ENCODE results near the gene FLNB. TPM values are rescaled to one million over a fixed set of nuclear protein-coding genes. Genes with fewer than 3 reads are reported as not detected.

The FLNB gene
- total RNA-seq, 1 donor from 2014 or later = 521 TPM

- Histone ChIP-seq H3K4me2 (ENCODE audit: low read length) (no peak overlapping the region), H3K79me2 (ENCODE audit: insufficient read depth, low read length) (no peaks in the 10 kb centered on the region), H3K9ac (ENCODE audit: low read length) (no peak overlapping the region), H3K4me1 (ENCODE audit: insufficient read depth, low read length) (peaks cover 13% of the 10 kb centered on the region), H3K4me3 (ENCODE audit: insufficient read depth, low read depth, low read length) (no peak overlapping the region), H3K27ac (ENCODE audit: low read depth, low read length) (no peak overlapping the region), H3K27me3 (ENCODE audit: insufficient read depth, low read length) (no peaks in the 10 kb centered on the region), H3K36me3 (ENCODE audit: insufficient read depth, low read length) (peaks cover 65% of the 10 kb centered on the region), H2AFZ (ENCODE audit: low read depth, low read length) (no peak overlapping the region), H4K20me1 (ENCODE audit: insufficient read depth, low read length) (peaks cover 18% of the 10 kb centered on the region), H3K9me3 (ENCODE audit: insufficient read depth, low read depth, low read length) (no peaks in the 10 kb centered on the region)
- peak overlapping the region; percentile 41 for H3K27ac Mint-ChIP-seq (ENCODE audit: unreplicated experiment)
- DNase-seq (ENCODE audit: low read depth) = no peak
- no peaks in the 10 kb centered on the region for H3K9me3 Mint-ChIP-seq (ENCODE audit: unreplicated experiment)
- H3K4me3 Mint-ChIP-seq (ENCODE audit: unreplicated experiment) = no peak overlapping the region
- no peak for FAIRE-seq
- peaks cover 43% of the 10 kb centered on the region for H3K36me3 Mint-ChIP-seq (ENCODE audit: low read depth, unreplicated experiment)
- H3K4me1 Mint-ChIP-seq (ENCODE audit: low read depth, unreplicated experiment) = peaks cover 8% of the 10 kb centered on the region
- TF ChIP-seq, protein P1, sequence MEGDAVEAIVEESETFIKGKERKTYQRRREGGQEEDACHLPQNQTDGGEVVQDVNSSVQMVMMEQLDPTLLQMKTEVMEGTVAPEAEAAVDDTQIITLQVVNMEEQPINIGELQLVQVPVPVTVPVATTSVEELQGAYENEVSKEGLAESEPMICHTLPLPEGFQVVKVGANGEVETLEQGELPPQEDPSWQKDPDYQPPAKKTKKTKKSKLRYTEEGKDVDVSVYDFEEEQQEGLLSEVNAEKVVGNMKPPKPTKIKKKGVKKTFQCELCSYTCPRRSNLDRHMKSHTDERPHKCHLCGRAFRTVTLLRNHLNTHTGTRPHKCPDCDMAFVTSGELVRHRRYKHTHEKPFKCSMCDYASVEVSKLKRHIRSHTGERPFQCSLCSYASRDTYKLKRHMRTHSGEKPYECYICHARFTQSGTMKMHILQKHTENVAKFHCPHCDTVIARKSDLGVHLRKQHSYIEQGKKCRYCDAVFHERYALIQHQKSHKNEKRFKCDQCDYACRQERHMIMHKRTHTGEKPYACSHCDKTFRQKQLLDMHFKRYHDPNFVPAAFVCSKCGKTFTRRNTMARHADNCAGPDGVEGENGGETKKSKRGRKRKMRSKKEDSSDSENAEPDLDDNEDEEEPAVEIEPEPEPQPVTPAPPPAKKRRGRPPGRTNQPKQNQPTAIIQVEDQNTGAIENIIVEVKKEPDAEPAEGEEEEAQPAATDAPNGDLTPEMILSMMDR (IDR thresholded peaks at IDR 0.05; ENCODE audit: insufficient read depth, low read depth, low read length) = no peak
- no peak for TF ChIP-seq EZH2 (IDR thresholded peaks at IDR 0.05; ENCODE audit: insufficient read depth, low read length)
- H3K27me3 Mint-ChIP-seq (ENCODE audit: low read depth, unreplicated experiment) = no peaks in the 10 kb centered on the region
Measured at GRCh38 chr3:58158442-58159153, 150.4 kb downstream of the FLNB start.

DNA sequence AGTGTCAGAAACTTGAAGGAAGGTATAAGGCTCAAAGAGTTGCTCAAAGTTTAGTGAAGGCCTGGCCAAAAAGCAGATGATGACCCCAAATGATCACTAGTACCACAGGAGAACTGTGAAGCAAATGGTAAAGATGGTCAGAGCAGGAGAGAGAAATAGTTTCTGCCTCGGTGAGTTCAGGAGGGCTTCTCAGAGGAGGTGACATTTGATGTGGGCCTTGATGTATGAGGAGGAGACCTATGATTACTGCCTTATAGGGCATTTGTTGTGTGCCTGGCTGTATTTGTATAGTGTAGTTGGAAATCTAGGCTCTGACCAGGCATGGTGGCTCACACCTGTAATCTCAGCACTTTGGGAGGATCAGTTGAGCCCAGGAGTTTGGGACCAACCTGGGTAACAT, 152.2 kb downstream of the FLNB start:
- no peaks in the 10 kb centered on the region for H3K27me3 ChIP-seq (ENCODE audit: insufficient read depth, low read length)
- H3K27ac ChIP-seq (ENCODE audit: low read depth, low read length) = no peak overlapping the region
- Mint-ChIP-seq H3K4me3 (ENCODE audit: unreplicated experiment) (no peak overlapping the region), H3K9me3 (ENCODE audit: unreplicated experiment) (no peaks in the 10 kb centered on the region), H3K36me3 (ENCODE audit: low read depth, unreplicated experiment) (peaks cover 48% of the 10 kb centered on the region), H3K27ac (ENCODE audit: unreplicated experiment) (no peak overlapping the region), H3K4me1 (ENCODE audit: low read depth, unreplicated experiment) (peaks cover 22% of the 10 kb centered on the region), H3K27me3 (ENCODE audit: low read depth, unreplicated experiment) (no peaks in the 10 kb centered on the region)
- no peaks in the 10 kb centered on the region for H3K79me2 ChIP-seq (ENCODE audit: insufficient read depth, low read length)
- no peak overlapping the region for H3K9ac ChIP-seq (ENCODE audit: low read length)
- no peak for DNase-seq (ENCODE audit: low read depth)
- H4K20me1 ChIP-seq (ENCODE audit: insufficient read depth, low read length) = peaks cover 31% of the 10 kb centered on the region
- no peak overlapping the region for H3K4me3 ChIP-seq (ENCODE audit: insufficient read depth, low read depth, low read length)
- no peaks in the 10 kb centered on the region for H3K9me3 ChIP-seq (ENCODE audit: insufficient read depth, low read depth, low read length)
- H3K36me3 ChIP-seq (ENCODE audit: insufficient read depth, low read length) = peaks cover 57% of the 10 kb centered on the region
- peaks cover 30% of the 10 kb centered on the region for H3K4me1 ChIP-seq (ENCODE audit: insufficient read depth, low read length)
- H3K4me2 ChIP-seq (ENCODE audit: low read length) = no peak overlapping the region
- TF ChIP-seq EZH2 (IDR thresholded peaks at IDR 0.05; ENCODE audit: insufficient read depth, low read length) = no peak
- TF ChIP-seq, protein P1 (IDR thresholded peaks at IDR 0.05; ENCODE audit: insufficient read depth, low read depth, low read length) = no peak
- no peak for FAIRE-seq
- H2AFZ ChIP-seq (ENCODE audit: low read depth, low read length) = no peak overlapping the region
